AG09309 (cell line): Measurements from ENCODE around the gene SERPINB8.

ENCODE experiments used
- DNase-seq: peaks from one replicate; pipeline ENCODE4 v3.0.0-alpha.2; 2010; ENCODE audit warnings: low read depth
- H3K4me3 ChIP-seq: 2 replicates; pipeline ENCODE4 v1.5.1; 2011; ENCODE audit warnings: mild to moderate bottlenecking, low read depth, low read length, moderate library complexity; ENCODE audit not compliant: control insufficient read depth
- TF ChIP-seq, protein P1 (sequence below): IDR thresholded peaks from 2 replicates; pipeline ENCODE4 v1.5.1; 2011; ENCODE audit warnings: mild to moderate bottlenecking, low read depth, low read length, inconsistent platforms; ENCODE audit not compliant: insufficient read depth, control insufficient read depth; ENCODE audit errors: missing control alignments

SERPINB8 gene

GRCh38 chr18:63981719-63982118 lies 11.8 kb downstream of the SERPINB8 start:
- no peak overlapping the region for H3K4me3 ChIP-seq
- no peak for DNase-seq
- TF ChIP-seq, protein P1, sequence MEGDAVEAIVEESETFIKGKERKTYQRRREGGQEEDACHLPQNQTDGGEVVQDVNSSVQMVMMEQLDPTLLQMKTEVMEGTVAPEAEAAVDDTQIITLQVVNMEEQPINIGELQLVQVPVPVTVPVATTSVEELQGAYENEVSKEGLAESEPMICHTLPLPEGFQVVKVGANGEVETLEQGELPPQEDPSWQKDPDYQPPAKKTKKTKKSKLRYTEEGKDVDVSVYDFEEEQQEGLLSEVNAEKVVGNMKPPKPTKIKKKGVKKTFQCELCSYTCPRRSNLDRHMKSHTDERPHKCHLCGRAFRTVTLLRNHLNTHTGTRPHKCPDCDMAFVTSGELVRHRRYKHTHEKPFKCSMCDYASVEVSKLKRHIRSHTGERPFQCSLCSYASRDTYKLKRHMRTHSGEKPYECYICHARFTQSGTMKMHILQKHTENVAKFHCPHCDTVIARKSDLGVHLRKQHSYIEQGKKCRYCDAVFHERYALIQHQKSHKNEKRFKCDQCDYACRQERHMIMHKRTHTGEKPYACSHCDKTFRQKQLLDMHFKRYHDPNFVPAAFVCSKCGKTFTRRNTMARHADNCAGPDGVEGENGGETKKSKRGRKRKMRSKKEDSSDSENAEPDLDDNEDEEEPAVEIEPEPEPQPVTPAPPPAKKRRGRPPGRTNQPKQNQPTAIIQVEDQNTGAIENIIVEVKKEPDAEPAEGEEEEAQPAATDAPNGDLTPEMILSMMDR, result no peak

DNA sequence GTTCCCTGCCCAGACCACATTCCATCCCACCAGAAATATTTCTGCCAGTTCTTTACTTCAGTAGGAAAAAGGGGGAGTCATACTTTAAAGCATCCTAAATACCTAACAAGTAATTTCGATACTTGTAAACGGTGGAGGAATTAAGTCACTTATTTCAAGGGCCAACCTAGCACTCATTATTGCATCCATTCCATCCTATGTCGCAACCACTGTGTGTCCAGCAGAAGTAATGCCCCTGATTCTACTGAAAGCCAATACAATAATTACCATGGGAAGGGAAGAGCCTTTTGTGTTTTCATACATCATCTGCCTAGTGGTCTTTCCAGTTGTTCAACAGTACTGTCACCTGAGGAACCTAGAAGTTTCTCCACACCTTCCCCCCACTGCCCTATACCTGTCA lies 12.5 kb downstream of the SERPINB8 start:
- DNase-seq, result no peak
- no peak overlapping the region for H3K4me3 ChIP-seq
- TF ChIP-seq, protein P1, result no peak

GRCh38 chr18:63986885-63987284 lies 17.0 kb downstream of the SERPINB8 start:
- TF ChIP-seq, protein P1, result no peak
- no peak for DNase-seq
- H3K4me3 ChIP-seq, result no peak overlapping the region

DNA sequence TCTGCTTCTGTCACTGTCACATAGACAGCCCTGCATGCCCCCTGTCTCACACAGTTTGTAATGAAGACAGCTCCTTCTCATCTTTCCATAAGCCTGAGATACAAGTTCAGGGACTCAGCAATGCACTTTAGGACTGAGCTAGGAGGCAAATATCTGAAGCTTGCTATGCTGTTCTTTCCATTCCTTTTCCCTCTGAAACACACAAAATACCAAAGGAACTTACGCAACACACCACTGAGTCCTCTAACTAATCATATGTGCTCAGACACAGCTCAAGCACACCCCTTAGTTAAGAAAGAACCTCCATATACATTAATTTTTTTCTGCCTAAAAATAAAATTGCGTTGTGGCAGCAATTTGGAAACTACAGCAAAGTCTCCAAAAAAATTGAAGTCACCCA lies 17.9 kb downstream of the SERPINB8 start:
- no peak overlapping the region for H3K4me3 ChIP-seq
- TF ChIP-seq, protein P1, result no peak
- DNase-seq, result no peak

GRCh38 chr18:63992751-63993150 lies 22.9 kb downstream of the SERPINB8 start:
- TF ChIP-seq, protein P1, result no peak
- no peak for DNase-seq
- H3K4me3 ChIP-seq, result no peak overlapping the region

DNA sequence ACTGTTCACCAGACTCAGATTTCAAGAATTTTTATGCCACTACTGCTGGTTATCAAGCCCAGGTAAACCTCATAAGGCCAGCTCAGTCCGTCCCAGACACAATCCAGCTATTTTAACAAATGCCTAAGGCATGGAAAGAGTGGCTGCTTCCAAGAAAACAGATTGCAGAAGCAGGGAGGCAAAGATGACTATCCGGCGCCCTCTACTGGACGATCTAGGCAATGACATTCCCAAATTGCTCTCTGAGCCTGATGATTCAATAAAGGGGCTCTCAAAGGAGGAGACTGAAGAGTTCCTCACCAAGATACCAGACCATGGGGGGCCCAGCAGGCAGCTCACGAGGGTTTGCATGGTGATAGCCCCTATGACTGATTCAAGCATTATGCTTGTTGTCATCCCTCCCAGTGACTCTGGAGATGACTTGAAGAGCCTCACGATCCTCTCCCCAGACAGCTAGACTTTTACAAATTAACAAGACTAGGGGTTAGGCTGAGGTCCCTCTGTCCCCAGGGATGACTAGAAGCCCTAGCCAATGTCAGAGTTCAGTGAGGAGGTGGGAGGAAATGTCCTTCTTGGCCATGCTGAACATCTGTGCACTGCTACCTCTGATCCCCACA lies 25.0 kb downstream of the SERPINB8 start:
- TF ChIP-seq, protein P1, result peak; percentile 91
- no peak for DNase-seq

DNA sequence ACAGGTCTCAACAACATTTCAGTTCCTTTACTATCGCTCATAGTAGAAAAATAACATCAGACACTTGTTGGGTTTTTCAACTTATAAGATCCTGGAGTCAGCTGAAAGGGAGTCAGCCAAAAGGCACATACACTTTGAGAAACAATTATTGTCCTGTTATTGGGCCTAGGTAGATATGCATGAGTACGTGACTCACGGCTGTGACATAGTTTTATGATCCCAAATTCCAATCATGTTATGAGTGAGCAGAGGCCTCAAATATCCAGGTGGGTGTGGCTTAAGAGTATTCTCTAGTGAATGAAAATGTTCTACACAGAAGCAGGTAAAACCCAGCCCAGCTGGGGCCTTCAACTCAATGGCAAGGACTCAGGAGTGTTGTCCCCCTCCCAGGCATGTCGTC lies 27.2 kb downstream of the SERPINB8 start:
- no peak for DNase-seq
- H3K4me3 ChIP-seq, result no peak overlapping the region
- TF ChIP-seq, protein P1, result no peak

More for the DNA sequence above, 25.0 kb downstream of the SERPINB8 start:
- H3K4me3 ChIP-seq, result no peak overlapping the region
